Thymus (tissue), 11 donors: ENCODE results near the gene OSBPL9. TPM values are rescaled to one million over a fixed set of nuclear protein-coding genes. Genes with fewer than 3 reads are reported as not detected.

Experiments used
- DNase-seq, 9 donors: peaks; one replicate each; pipeline ENCODE4 v3.0.0-alpha.2; 2013; ENCODE audit warnings: low spot score in 9 of 9, low read depth in 6 of 9, missing footprints in 1 of 9
- H3K27ac ChIP-seq, 2 donors: one replicate each; pipeline ENCODE4 v1.5.1; 2013; ENCODE audit warnings: control low read depth in 1 of 2, low read depth in 1 of 2, low read length in 1 of 2, mild to moderate bottlenecking in 1 of 2, moderate library complexity in 1 of 2
- H3K27me3 ChIP-seq, 2 donors: one replicate each; pipeline ENCODE4 v1.5.1; 2013; ENCODE audit warnings: low read length in 1 of 2; ENCODE audit not compliant: control insufficient read depth in 2 of 2, insufficient read depth in 1 of 2
- H3K36me3 ChIP-seq, 2 donors: one replicate each; pipeline ENCODE4 v1.5.1; 2013; ENCODE audit warnings: low read length in 1 of 2, mild to moderate bottlenecking in 1 of 2, moderate library complexity in 1 of 2; ENCODE audit not compliant: control insufficient read depth in 2 of 2, insufficient read depth in 2 of 2
- H3K4me1 ChIP-seq, 2 donors: one replicate each; pipeline ENCODE4 v1.5.1; 2013; ENCODE audit warnings: low read length in 2 of 2; ENCODE audit not compliant: control insufficient read depth in 2 of 2, insufficient read depth in 2 of 2
- H3K4me3 ChIP-seq, 2 donors: one replicate each; pipeline ENCODE4 v1.5.1; 2013; ENCODE audit warnings: low read length in 2 of 2, control low read depth in 1 of 2, mild to moderate bottlenecking in 1 of 2
- H3K9me3 ChIP-seq, 2 donors: one replicate each; pipeline ENCODE4 v1.5.1; 2013; ENCODE audit warnings: low read length in 1 of 2, mild to moderate bottlenecking in 1 of 2; ENCODE audit not compliant: control insufficient read depth in 2 of 2, insufficient read depth in 1 of 2
- WGBS: extraction: QIAGEN DNeasy Blood & Tissue Kit; methylation state at CpG from one replicate; pipeline ENCODE4 v1.1.7; 2013; 5-methylcytosine and 5-hydroxymethylcytosine counted together
- polyA plus RNA-seq: library from polyadenylated mRNA; stranded (reverse); fragments of 200-250 nt; gene quantifications from one replicate; pipeline ENCODE4 v1.2.3, GENCODE V29; 2013
- total RNA-seq: library from RNA; stranded (reverse); fragments of 120-200 nt; gene quantifications from one replicate; pipeline ENCODE4 v1.2.4, GENCODE V29; 2013
- donor health status: healthy.

The OSBPL9 gene
- total and polyA plus RNA-seq, 2 donors = 53.7 to 58.1 TPM

- H3K36me3 ChIP-seq = no peaks in the 10 kb centered on the region
- H3K4me1 ChIP-seq = no peaks in the 10 kb centered on the region
- H3K9me3 ChIP-seq = no peaks in the 10 kb centered on the region
- 90% methylated on average over 8 of the region's 8 CpGs for WGBS
- H3K27me3 ChIP-seq = no peaks in the 10 kb centered on the region
- H3K4me3 ChIP-seq = no peak overlapping the region
- no peak overlapping the region for H3K27ac ChIP-seq
- no peak for DNase-seq
Measured at GRCh38 chr1:51575406-51576084, 41.3 kb upstream of the OSBPL9 start.

GRCh38 chr1:51576085-51576444 lies 40.8 kb upstream of the OSBPL9 start:
- Histone ChIP-seq H3K4me3 (no peak overlapping the region), H3K27me3 (no peaks in the 10 kb centered on the region), H3K27ac (no peak overlapping the region), H3K4me1 (no peaks in the 10 kb centered on the region), H3K36me3 (no peaks in the 10 kb centered on the region), H3K9me3 (no peaks in the 10 kb centered on the region)
- no peak for DNase-seq
- 74% methylated on average over 2 of the region's 2 CpGs for WGBS

GRCh38 chr1:51576923-51577322 lies 40.0 kb upstream of the OSBPL9 start:
- H3K27me3 ChIP-seq = no peaks in the 10 kb centered on the region
- H3K4me1 ChIP-seq = no peaks in the 10 kb centered on the region
- no peak overlapping the region for H3K4me3 ChIP-seq
- no peak overlapping the region for H3K27ac ChIP-seq
- DNase-seq = no peak
- no peaks in the 10 kb centered on the region for H3K9me3 ChIP-seq
- no peaks in the 10 kb centered on the region for H3K36me3 ChIP-seq
- 98% methylated on average over 6 of the region's 6 CpGs for WGBS

- H3K27me3 ChIP-seq = no peaks in the 10 kb centered on the region
- H3K4me1 ChIP-seq = no peaks in the 10 kb centered on the region
- no peaks in the 10 kb centered on the region for H3K36me3 ChIP-seq
- WGBS = 76% methylated on average over 3 of the region's 3 CpGs
- H3K4me3 ChIP-seq = no peak overlapping the region
- DNase-seq = no peak
- H3K9me3 ChIP-seq = no peaks in the 10 kb centered on the region
- H3K27ac ChIP-seq = no peak overlapping the region
Measured at GRCh38 chr1:51578383-51579109, 38.3 kb upstream of the OSBPL9 start.

- no peak overlapping the region for H3K4me3 ChIP-seq
- no peaks in the 10 kb centered on the region for H3K36me3 ChIP-seq
- 95% methylated on average over 3 of the region's 3 CpGs for WGBS
- H3K27ac ChIP-seq = no peak overlapping the region
- no peaks in the 10 kb centered on the region for H3K4me1 ChIP-seq
- DNase-seq = no peak
- no peaks in the 10 kb centered on the region for H3K27me3 ChIP-seq
- no peaks in the 10 kb centered on the region for H3K9me3 ChIP-seq
Measured at GRCh38 chr1:51581238-51581637, 35.7 kb upstream of the OSBPL9 start.

GRCh38 chr1:51583532-51583931 lies 33.4 kb upstream of the OSBPL9 start:
- 97% methylated on average over 9 of the region's 9 CpGs for WGBS
- Histone ChIP-seq H3K36me3 (no peaks in the 10 kb centered on the region), H3K27me3 (no peaks in the 10 kb centered on the region), H3K27ac (no peak overlapping the region), H3K9me3 (no peaks in the 10 kb centered on the region), H3K4me1 (no peaks in the 10 kb centered on the region), H3K4me3 (no peak overlapping the region)
- DNase-seq = no peak

GRCh38 chr1:51584021-51584420 lies 32.9 kb upstream of the OSBPL9 start:
- Histone ChIP-seq H3K4me1 (no peaks in the 10 kb centered on the region), H3K27me3 (no peaks in the 10 kb centered on the region), H3K36me3 (no peaks in the 10 kb centered on the region), H3K9me3 (no peaks in the 10 kb centered on the region), H3K27ac (no peak overlapping the region), H3K4me3 (no peak overlapping the region)
- WGBS = 97% methylated on average over 5 of the region's 5 CpGs
- DNase-seq = no peak

- Histone ChIP-seq H3K36me3 (no peaks in the 10 kb centered on the region), H3K4me1 (no peaks in the 10 kb centered on the region), H3K27me3 (no peaks in the 10 kb centered on the region), H3K27ac (no peak overlapping the region), H3K9me3 (no peaks in the 10 kb centered on the region), H3K4me3 (no peak overlapping the region)
- DNase-seq = no peak
Measured at GRCh38 chr1:51592711-51593110, 24.2 kb upstream of the OSBPL9 start.

GRCh38 chr1:51594716-51595115 lies 22.2 kb upstream of the OSBPL9 start:
- Histone ChIP-seq H3K4me3 (no peak overlapping the region), H3K36me3 (no peaks in the 10 kb centered on the region), H3K4me1 (no peaks in the 10 kb centered on the region), H3K27ac (no peak overlapping the region), H3K27me3 (no peaks in the 10 kb centered on the region), H3K9me3 (no peaks in the 10 kb centered on the region)
- no peak for DNase-seq
- 96% methylated on average over 20 of the region's 20 CpGs for WGBS
